HCT116 (cell line): ENCODE data around the gene PROSER3. TPM values are rescaled to one million over a fixed set of nuclear protein-coding genes. Genes with fewer than 3 reads are reported as not detected.
"Not testable (repeated sequence)": the region's sequence is repeated elsewhere in the genome, so short reads cannot be mapped to it uniquely, and the experiment has no call there.

Source experiments
- ATAC-seq: fragments of 200-7000 bp; cut with Tn5 transposase; 2 replicates; pipeline ENCODE4 v1.9.1; 2020; ENCODE audit warnings: mild to moderate bottlenecking, moderate library complexity
- BruUV-seq: library from RNA; stranded (reverse); fragments of 400-500 nt; replicated peaks from 2 replicates; lab custom pipeline; 2021; lab: Mats Ljungman, UMichigan
- CTCF ChIA-PET: fragments of 300-600 bp; sonication (Branson Sonifier 250); formaldehyde crosslinking; loops from one replicate; lab custom pipeline; 2021; ENCODE audit warnings: antibody characterized with exemption; lab: Charles Lee
- POLR2A ChIA-PET: fragments of 300-600, 350-600 bp; sonication (Branson Sonifier 250); formaldehyde crosslinking; loops from one replicate; lab custom pipeline; 2021; ENCODE audit warnings: antibody characterized with exemption; lab: Charles Lee
- RAD21 ChIA-PET, 2 experiments: fragments of 300-600 bp; sonication (Branson Sonifier 250); formaldehyde crosslinking; loops; one replicate each; lab custom pipeline; 2023; ENCODE audit warnings: low total read pairs in 2 of 2; ENCODE audit not compliant: uncharacterized antibody in 2 of 2, unreplicated experiment in 2 of 2, low non-redundant PET in 1 of 2; lab: Charles Lee
- DNase-seq: peaks from one replicate; pipeline ENCODE4 v3.0.0-alpha.2; 2010; ENCODE audit warnings: low read depth, low spot score
- H2AFZ ChIP-seq: fragments of 200-600 bp; shearing (Covaris generic), sonication (generic); 2 replicates; pipeline ENCODE4 v1.6.1; 2017; ENCODE audit warnings: low read depth, mixed run types, mixed read lengths, antibody characterized with exemption, low read length; ENCODE audit not compliant: poor library complexity, severe bottlenecking
- H3K27ac ChIP-seq: 2 replicates; pipeline ENCODE4 v1.5.1; 2012; ENCODE audit warnings: low read depth, low read length
- H3K27me3 ChIP-seq: fragments of 200-600 bp; sonication (generic); 2 replicates; pipeline ENCODE4 v1.6.1; 2016; ENCODE audit warnings: mixed run types, low read length, mixed read lengths; ENCODE audit not compliant: insufficient read depth
- H3K36me3 ChIP-seq, 2 experiments: fragments of 200-500 bp in 1 of 2; fragments of 200-600 bp in 1 of 2; sonication (Bioruptor generic) in 1 of 2; sonication (generic) in 1 of 2; 2 replicates each; pipeline versions ENCODE4 v1.5.1 to v1.6.1; 2014 to 2016; ENCODE audit warnings: low read length in 2 of 2, inconsistent platforms in 1 of 2, mixed read lengths in 1 of 2, mixed run types in 1 of 2; ENCODE audit not compliant: insufficient read depth in 2 of 2, control insufficient read depth in 1 of 2
- H3K4me1 ChIP-seq, 2 experiments: fragments of 200-600 bp in 1 of 2; sonication (generic) in 1 of 2; 2 replicates each; pipeline versions ENCODE4 v1.5.1 to v1.6.1; 2012 to 2017; ENCODE audit warnings: low read length in 2 of 2, inconsistent platforms in 1 of 2, mild to moderate bottlenecking in 1 of 2, mixed read lengths in 1 of 2, mixed run types in 1 of 2, moderate library complexity in 1 of 2; ENCODE audit not compliant: insufficient read depth in 2 of 2, control insufficient read depth in 1 of 2
- H3K4me2 ChIP-seq: fragments of 200-600 bp; sonication (generic); 2 replicates; pipeline ENCODE4 v1.6.1; 2017; ENCODE audit warnings: mixed run types, low read length, mixed read lengths
- H3K4me3 ChIP-seq, 2 experiments: fragments of 200-600 bp in 1 of 2; sonication (generic) in 1 of 2; replicated peaks in 1 of 2; 2 replicates each; pipeline ENCODE4 v1.5.1; 2011 to 2016; ENCODE audit warnings: low read length in 2 of 2, control low read depth in 1 of 2, low read depth in 1 of 2, mild to moderate bottlenecking in 1 of 2, mixed read lengths in 1 of 2, mixed run types in 1 of 2
- H3K79me2 ChIP-seq: fragments of 200-600 bp; sonication (generic); 2 replicates; pipeline ENCODE4 v1.6.1; 2017; ENCODE audit warnings: mild to moderate bottlenecking, mixed run types, low read length, moderate library complexity, mixed read lengths; ENCODE audit not compliant: insufficient read depth
- H3K9ac ChIP-seq: fragments of 200-600 bp; sonication (generic); 2 replicates; pipeline ENCODE4 v1.6.1; 2016; ENCODE audit warnings: low read length, mixed read lengths
- H3K9me2 ChIP-seq: fragments of 200-600 bp; sonication (generic), shearing (Covaris generic); 2 replicates; pipeline ENCODE4 v1.6.1; 2017; ENCODE audit warnings: mixed run types, mild to moderate bottlenecking, moderate library complexity; ENCODE audit not compliant: insufficient read depth
- H3K9me3 ChIP-seq, 2 experiments: fragments of 200-500 bp in 1 of 2; fragments of 200-600 bp in 1 of 2; sonication (Bioruptor generic) in 1 of 2; sonication (generic) in 1 of 2; 2 replicates each; pipeline ENCODE4 v1.6.1; 2014 to 2017; ENCODE audit warnings: low read length in 2 of 2, mixed read lengths in 2 of 2, inconsistent platforms in 1 of 2, low read depth in 1 of 2, mild to moderate bottlenecking in 1 of 2, mixed run types in 1 of 2, moderate library complexity in 1 of 2; ENCODE audit not compliant: control insufficient read depth in 1 of 2, insufficient read depth in 1 of 2
- H4K20me1 ChIP-seq: fragments of 200-600 bp; sonication (generic), shearing (Covaris generic); 2 replicates; pipeline ENCODE4 v1.6.1; 2017; ENCODE audit warnings: mixed run types, mild to moderate bottlenecking, moderate library complexity; ENCODE audit not compliant: insufficient read depth
- CBX3 ChIP-seq: IDR thresholded peaks from 2 replicates; pipeline ENCODE4 v1.6.1; 2012; ENCODE audit warnings: low read depth
- EGR1 ChIP-seq: IDR thresholded peaks from 2 replicates; pipeline ENCODE4 v1.6.1; 2012; ENCODE audit warnings: low read depth
- ELF1 ChIP-seq: IDR thresholded peaks from 2 replicates; pipeline ENCODE4 v1.6.1; 2012; ENCODE audit warnings: low read depth, borderline replicate concordance
- POLR2A ChIP-seq: IDR thresholded peaks from 2 replicates; pipeline ENCODE4 v1.7.0; 2011; ENCODE audit warnings: borderline replicate concordance; ENCODE audit not compliant: insufficient read depth, insufficient read length; ENCODE audit errors: extremely low read depth
- POLR2AphosphoS5 ChIP-seq: IDR thresholded peaks from 2 replicates; pipeline ENCODE4 v1.6.1; 2011; ENCODE audit warnings: mild to moderate bottlenecking, low read depth, low read length, moderate library complexity
- SP1 ChIP-seq: IDR thresholded peaks from 2 replicates; pipeline ENCODE4 v1.6.1; 2012; ENCODE audit warnings: low read depth
- YY1 ChIP-seq: IDR thresholded peaks from 2 replicates; pipeline ENCODE4 v1.6.1; 2011; ENCODE audit warnings: low read length, low read depth, moderate library complexity, mild to moderate bottlenecking; ENCODE audit not compliant: insufficient replicate concordance; ENCODE audit errors: extremely low read depth
- intact Hi-C: fragments of 100-400 bp; cut with micrococcal nuclease; formaldehyde crosslinking; loops from 2 replicates; pipeline ENCODE4 v1.10.0; 2022
- total RNA-seq: library from RNA; stranded (reverse); gene quantifications from one replicate; pipeline ENCODE4 v1.2.1, GENCODE V29; 2021; ENCODE audit not compliant: unreplicated experiment
- TF ChIP-seq, protein P1 (sequence below): IDR thresholded peaks from 2 replicates; pipeline ENCODE4 v1.6.1; 2012

The PROSER3 gene
- total RNA-seq, 1 experiment from 2014 or later = 42.5 TPM

DNA sequence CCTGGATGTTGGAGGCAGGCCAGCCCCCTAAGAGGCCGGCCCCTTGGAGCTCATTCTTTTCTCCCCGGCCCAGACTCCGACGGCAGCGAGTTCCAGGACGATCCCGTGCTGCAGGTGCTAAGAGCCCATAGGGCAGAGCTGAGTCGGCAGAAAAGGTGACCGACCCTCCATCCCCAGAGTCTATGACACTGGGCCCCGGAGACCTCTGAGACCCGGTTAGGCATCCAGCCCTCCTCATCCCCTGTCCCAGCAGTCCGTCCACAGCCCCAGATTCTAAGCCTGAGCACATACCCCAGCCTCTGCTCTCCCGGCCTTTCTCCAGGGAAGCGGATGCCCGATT, 10.1 kb downstream of the PROSER3 start:
- ChIA-PET RAD21 (no interaction called here), CTCF (no interaction called here), POLR2A (no interaction called here)
- Histone ChIP-seq H3K4me2 (no peak overlapping the region), H2AFZ (no peak overlapping the region), H3K27me3 (no peaks in the 10 kb centered on the region), H3K9ac (no peak overlapping the region), H3K9me2 (no peaks in the 10 kb centered on the region), H3K9me3 (no peaks in the 10 kb centered on the region), H3K4me1 (no peaks in the 10 kb centered on the region), H4K20me1 (no peaks in the 10 kb centered on the region), H3K79me2 (no peaks in the 10 kb centered on the region), H3K4me3 (no peak overlapping the region), H3K27ac (no peak overlapping the region), H3K36me3 (peaks cover 0 to 9% of the 10 kb centered on the region in 2 experiments; a peak in 1 of 4 replicates)
- DNase-seq = no peak
- no TSS peak for BruUV-seq
- TF ChIP-seq, protein P1, sequence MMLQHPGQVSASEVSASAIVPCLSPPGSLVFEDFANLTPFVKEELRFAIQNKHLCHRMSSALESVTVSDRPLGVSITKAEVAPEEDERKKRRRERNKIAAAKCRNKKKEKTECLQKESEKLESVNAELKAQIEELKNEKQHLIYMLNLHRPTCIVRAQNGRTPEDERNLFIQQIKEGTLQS = no peak
- TF ChIP-seq EGR1 (no peak), YY1 (no peak), CBX3 (no peak), POLR2AphosphoS5 (no peak), SP1 (no peak), ELF1 (no peak), POLR2A (no peak)
- ATAC-seq = no peak
- intact Hi-C loops = no loop called here

DNA sequence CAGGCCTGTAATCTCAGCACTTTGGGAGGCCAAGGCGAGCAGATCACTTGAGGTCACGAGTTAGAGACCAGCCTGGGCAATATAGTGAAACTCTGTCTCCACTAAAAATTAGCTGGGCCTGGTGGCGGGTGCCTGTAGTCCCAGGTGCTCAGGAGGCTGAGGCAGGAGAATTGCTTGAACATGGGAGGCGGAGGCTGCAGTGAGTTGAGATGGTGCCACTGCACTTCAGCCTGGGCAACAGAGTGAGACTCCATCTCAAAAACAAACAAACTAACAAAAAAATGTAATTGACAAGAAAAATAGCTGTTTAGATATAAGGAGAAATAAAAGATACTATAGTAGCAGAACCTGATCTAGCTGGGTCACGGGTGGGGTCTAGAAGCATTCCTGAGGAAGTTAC, 14.4 kb downstream of the PROSER3 start:
- H3K27me3 ChIP-seq, BruUV-seq, H3K9me3 ChIP-seq, RAD21 ChIA-PET, CTCF ChIA-PET, H3K79me2 ChIP-seq, intact Hi-C loops, H3K9me2 ChIP-seq, H3K36me3 ChIP-seq, ATAC-seq, H4K20me1 ChIP-seq, H3K27ac ChIP-seq, H3K4me3 ChIP-seq, H2AFZ ChIP-seq, H3K9ac ChIP-seq, DNase-seq, H3K4me2 ChIP-seq: not testable (repeated sequence)
- H3K4me1 ChIP-seq = peaks cover 9 to 16% of the 10 kb centered on the region in 2 experiments; a peak in 3 of 4 replicates
- POLR2A ChIA-PET = interaction anchor here (1.1 kb wide), 1 partner anchor 12 kb away, joined by 3 read pairs; no protein-coding TSS in a partner anchor
